ENCODE measurements around the gene TRPV2.

DNA sequence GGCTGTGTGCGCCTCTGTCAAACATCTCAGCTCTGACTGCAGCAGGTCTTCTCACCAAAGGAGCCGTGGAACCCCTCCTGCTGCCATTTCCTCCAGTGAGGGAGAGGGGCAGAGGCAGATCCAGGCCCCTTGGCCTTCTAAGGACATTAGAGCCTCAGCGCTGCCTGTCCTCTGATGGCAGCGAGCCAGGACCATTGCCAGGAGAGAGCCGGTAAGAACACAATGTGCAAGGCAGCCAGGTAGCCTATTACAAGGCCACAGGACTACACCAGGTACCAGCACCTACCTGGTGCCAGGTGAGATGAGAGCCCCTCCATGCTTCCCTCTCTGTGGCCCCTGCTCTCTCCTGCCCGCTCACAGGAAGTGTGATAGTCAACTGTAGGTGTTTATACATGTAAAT, 65.6 kb downstream of the TRPV2 start:
- no peak for TF ChIP-seq POLR2A (IDR thresholded peaks at IDR 0.05; ENCODE audit: low read length)
- TF ChIP-seq GATA1 (IDR thresholded peaks at IDR 0.05; ENCODE audit: low read depth, low read length) = no peak
